HL-60/S4 (cell line): ENCODE measurements around the gene JOSD2.

Source experiments
- in situ Hi-C: fragments of 300-500 bp; cut with MboI; formaldehyde crosslinking; loops from 2 replicates; pipeline ENCODE4 v1.14.3; 2022; ENCODE audit warnings: low sequenced_read_pairs

Gene JOSD2

DNA sequence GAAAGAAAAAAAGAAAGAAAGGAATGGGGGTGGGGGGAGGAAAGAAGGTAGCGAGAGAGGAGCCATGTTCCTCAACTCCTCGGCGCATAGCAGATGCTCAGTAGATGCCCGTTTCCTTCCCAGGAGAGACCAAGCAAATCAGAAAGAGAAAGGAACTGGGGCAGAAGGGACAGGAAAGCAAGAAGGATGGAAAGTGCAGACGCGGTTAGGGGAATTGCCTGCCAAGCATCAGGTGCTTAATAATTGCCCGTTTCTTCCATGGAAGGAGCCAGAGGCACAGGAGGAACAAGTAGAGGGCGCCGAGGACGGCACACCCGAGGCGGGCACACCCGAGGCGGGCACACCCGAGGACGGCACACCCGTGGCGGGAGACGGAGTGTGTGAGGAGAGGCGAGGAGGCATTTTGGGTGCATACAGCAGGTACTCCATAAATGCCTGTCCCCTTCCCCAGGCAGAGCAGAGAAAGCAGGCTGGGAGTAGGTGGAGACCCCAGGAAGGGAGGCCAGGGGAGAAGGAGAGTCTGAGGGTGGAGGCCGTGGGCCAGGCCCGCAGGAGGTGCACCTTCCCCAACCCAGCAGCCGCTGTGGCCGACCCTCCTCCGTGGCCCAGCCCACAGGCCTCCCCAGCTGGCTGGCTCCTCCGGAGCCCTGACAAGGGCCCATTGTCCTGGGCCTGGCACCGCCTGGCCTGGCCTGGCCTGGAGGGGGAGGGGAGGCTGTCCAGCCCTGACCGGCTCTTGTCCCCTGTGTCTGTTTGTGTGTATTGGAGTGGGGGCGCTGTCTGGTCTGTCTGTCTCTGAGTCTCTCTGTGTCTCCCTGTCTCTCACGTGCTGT is 14.6 kb downstream of the JOSD2 start:
- in situ Hi-C loops: no loop called here

DNA sequence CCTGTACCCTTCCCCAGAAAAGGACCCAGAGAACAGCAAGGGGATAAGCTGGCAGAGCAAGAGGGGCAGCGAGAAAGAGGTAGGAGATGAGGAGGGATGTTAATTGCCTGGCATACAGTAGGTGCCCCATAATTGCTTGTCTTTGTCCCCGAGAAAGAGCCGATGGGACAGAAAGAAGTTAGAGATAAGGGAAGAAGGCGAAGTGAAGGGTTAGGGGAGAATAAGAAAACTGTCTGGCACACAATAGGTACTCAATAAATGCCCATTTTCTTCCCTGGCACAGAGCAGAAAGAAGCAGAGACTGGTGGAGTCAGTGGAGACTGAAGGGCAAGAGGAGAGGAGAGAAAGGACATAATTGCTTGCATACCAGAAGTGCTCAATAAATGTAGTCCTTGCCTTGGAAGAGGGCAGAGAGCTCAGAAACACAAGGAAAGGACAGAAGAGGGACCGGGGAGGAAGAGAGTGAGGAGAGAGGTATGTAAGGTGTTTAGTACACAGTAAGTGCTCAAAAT is 15.9 kb downstream of the JOSD2 start:
- in situ Hi-C loops: no loop called here

DNA sequence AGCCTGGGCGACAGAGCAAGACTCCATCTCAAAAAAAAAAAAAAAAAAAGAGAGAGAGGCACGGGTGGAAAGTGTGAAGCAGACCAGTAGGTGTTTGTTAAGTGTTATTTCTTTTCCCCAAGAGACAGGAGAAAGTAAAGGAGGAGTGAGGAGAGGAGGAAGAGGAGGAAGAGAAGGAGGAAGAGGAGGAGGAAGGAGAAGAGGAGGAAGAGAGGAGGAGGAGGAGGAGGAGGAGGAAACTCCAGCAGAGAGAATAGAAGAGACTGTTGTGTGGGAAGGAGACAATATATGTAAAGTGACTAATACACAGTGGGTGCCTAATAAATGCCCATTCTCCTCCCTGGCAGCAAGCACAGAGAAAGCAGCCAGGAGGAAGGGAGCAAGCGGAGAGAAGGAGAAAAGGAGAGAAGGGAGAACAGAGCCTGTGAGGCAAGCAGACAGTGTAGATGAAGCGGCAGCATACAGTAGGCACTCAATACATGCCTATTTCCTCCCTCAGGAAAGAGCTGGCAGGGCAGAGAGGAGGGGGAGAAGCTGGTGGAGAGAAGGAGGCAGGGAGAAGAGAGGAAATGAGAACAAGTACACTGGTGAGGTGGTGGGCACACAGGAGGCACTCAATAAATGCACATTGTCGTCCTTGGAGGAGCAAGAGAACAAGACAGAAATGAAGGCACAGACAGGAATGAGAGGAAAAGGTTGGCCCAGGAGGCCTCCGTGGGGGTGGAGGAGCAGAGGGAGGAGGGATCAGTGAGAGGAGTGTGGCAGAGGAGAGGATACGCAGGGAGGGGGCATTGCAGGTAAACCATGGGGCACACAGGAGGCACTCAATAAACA is 16.6 kb downstream of the JOSD2 start:
- in situ Hi-C loops: no loop called here

DNA sequence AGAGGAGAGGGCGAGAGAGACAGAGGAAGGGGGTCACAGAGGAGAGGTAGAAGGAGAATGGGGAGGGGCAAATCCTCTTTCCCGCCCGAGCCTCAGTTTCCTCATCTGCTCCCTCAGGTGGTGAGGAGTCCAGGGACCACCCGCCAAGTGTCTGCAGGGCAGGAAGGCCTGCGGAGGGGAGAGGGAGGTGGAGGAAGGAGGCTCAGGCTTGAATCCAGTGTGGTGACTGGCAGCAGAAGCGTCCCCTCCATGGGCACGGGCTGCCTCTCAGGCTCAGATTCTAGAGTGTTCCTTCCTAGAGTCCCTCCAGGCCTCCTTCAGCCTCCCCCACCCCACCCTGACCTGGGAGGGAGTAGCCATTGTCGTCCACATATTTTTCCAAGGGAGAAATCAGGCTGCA is 17.8 kb downstream of the JOSD2 start:
- in situ Hi-C loops: no loop called here

DNA sequence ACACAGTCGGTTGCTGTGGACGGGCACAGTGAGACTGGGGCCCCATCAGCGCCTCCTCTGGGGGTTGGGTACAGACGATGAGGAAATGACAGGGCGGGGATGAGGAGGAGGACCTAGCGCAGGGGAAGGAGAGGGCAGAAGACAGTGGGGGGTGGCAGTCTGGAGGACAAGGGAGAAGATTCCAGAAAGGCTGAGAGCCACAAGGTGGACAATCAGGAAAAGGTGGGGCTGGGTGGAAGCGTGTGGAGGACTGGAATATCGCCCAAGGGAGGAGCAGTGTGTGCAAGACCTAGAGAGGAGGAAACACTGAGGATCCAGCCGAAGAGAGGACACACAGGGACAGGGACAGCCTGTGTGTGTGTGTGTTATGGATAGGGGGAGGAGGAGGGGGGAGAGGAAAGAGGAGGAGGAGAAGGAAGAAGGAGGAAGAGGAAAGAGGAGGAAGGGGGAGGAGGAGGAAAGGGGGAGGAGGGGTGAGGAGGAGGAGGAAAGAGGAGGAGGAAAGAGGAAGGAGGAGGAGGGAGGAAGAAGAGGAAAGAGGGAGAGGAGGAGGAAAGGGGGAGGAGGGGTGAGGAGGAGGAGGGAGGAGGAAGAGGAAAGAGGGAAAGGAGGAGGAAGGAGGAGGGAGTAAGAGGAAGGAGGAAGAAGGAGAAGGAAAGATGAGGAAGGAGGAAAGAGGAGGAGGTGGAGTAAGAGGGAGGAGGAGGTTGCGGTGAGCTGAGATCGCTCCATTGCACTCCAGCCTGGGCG is 18.5 kb downstream of the JOSD2 start:
- in situ Hi-C loops: no loop called here

DNA sequence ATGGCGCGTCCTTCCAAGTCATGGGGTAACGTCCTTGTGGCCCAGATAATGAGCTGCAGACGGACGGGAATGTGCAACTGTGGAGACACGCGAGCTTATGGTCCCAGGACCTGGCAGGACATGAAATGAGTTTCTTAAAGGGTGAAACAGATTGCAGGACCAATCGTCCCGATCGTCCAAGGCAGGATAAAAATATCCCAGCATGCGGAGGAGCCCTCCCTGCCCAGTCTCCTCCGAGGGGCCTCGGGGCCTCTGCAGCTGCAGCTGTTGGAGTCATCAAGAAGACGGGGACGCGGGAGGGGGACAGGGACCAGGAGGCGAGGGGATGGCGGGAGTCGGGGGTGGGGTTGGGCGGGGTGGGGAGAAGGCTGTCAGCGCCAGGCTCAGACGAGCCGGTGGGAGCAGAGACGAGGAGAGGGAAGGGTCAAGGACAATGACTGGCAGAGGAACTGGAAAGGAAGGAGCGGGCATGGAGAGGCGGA is 20.0 kb downstream of the JOSD2 start:
- in situ Hi-C loops: no loop called here

DNA sequence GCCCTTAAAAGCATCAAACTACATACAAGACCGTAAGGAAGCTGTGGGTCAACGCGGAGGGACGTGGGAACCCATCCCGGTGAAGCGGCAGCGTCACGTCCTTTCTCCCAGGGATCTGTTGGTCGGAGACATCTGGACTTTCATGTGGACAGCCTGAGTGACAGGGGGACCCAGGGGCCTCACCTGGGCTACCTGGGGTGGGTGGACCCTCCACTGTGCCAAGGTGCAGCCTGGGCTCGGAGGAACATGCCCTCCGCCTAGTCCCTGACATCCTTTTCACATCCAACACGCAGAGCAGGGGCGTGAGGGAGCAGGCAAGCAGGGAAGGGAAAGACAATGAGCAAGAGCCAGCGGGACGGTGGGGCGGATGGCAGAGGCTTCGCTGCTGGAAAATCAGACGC is 20.6 kb downstream of the JOSD2 start:
- in situ Hi-C loops: no loop called here

DNA sequence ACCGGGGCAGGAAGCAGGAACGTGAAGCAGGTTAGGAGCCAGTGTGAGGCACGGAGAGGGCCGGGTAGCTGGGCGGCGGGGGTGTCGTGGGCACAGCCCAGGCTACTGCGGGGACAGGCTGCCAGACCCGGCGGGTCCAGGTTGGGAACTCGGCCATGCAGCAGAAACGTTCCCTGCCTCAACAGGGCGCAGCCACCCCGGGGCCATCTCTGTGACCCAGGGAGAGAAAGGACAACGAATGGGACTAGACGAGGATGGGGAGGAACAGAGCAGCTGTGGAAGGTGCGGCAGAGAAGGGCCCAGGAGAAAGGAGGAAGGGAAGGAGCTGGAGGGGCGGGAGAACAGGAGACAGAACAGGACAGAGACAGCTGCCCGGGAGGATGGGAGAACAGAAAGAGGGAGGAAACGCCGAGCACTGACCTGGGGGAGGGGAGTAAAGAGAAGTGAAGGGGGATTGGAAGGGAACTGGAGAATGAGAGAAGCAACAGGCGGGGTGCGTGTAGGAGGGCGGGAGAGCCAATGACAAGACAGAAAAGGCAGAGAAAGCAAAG is 21.5 kb downstream of the JOSD2 start:
- in situ Hi-C loops: no loop called here

DNA sequence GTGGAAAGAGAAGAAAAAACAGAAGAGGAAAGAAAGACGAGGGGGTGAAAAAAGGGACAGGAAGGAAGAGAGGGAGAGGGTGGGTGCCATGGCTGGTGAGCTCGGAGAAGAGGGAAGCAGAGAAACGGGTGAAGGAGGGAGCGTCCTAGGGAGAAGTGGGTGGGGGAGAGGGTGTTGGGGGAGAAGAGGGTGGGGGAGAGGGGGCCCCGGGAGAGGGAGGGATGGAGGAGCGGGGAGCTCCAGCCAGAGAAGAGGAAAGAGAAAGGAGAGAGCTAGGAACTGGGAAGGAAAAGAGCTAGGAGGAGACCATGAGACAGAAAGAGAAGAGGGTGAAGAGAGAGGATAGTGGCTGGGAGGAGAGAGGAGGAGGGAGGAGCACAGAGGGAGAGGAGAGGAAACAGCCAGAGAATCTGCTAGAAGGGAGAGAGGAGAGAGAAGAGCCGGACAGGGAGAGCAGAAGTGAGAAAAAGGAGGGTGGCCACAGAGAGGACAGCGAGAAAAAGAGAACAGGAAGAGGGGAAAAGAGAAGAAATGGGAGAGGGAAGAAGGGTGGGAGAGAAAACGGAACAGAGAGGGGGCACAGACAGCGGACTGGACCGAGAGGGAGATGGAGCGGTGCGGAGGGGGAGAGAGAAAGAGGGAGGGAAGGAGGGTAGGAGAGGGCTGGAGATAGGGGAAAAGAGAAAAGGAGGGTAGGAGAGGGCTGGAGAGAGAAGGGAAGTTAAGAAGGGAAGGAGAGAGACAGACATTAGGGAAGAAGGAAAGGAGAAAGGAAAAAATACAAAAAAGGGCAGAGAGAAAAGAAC is 22.4 kb downstream of the JOSD2 start:
- in situ Hi-C loops: no loop called here

DNA sequence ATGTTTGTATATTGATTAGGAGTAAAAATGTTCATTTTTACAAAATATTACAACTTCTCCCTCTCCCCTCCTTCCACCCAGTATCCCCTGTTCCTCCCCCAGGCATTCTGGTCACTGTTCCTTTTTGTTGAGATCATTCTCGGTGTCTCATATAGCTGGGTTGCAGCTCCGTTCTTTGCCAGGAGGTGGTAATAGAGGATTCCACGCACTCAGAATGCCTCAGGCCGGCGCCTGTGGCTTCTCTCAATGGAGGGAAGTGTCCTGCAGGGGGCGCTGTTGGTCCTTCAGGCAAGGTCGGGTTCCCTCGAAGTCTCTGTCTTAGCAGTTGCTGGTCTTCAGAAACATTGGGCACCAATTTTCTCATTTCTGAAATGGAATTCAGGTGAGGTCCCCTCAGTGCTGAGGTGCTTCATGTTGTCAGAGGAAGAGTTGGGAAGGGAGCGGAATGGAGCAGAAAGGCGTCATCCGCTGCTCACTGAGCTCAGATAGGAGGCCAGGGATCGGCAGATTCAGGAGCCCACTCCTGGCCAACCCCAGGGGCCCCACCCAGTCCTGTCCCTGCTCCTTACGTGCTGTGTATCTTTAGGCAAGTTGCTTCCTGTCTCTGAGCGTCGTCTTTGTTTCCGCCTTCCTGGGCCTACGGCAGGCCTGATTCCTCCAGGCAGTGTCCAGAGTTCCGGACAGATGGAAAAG is 24.0 kb downstream of the JOSD2 start:
- in situ Hi-C loops: no loop called here

DNA sequence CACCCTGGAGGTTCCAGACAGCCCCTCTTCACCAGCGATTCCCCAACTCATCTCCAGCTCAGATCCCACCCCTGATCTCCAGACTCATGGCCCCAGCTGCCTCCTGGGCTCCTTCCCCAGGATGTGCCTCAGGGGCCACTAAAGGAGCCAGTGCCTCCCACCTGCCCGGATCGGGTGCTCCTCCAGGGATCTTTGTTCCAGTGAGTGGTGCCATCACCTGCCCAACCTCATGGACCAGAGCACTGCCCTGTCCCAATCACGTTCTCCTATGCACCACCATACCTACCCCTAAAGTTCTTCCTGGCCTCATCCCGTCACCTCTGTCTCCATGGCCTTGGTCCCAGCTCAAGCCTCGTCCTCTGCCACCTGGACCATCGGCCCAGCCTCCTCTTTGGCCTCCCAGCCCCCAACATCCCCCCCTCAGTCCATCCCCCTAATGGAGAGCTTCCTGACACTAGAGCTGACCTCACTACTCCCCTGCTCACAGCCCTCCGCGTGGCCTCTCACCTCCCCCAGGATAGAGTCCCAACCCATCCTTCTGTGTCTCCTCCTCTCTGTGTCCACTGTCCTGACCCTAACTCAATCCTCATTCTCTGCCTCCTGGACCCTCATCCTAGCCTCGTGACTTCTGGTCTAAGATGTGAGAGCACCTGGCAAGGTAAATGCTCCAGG is 25.6 kb downstream of the JOSD2 start:
- in situ Hi-C loops: no loop called here

DNA sequence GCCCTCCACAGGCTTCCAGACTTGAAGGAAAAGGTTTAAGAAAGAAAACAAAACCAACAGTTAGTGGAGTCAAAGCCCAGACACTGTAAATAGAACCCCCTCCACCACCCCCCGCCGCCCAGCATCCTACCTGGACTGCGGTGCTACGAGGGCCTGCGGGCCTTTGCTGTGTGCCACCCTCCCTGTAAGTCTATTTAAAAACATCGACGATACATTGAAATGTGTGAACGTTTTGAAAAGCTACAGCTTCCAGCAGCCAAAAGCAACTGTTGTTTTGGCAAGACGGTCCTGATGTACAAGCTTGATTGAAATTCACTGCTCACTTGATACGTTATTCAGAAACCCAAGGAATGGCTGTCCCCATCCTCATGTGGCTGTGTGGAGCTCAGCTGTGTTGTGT is 28.1 kb downstream of the JOSD2 start:
- in situ Hi-C loops: no loop called here

DNA sequence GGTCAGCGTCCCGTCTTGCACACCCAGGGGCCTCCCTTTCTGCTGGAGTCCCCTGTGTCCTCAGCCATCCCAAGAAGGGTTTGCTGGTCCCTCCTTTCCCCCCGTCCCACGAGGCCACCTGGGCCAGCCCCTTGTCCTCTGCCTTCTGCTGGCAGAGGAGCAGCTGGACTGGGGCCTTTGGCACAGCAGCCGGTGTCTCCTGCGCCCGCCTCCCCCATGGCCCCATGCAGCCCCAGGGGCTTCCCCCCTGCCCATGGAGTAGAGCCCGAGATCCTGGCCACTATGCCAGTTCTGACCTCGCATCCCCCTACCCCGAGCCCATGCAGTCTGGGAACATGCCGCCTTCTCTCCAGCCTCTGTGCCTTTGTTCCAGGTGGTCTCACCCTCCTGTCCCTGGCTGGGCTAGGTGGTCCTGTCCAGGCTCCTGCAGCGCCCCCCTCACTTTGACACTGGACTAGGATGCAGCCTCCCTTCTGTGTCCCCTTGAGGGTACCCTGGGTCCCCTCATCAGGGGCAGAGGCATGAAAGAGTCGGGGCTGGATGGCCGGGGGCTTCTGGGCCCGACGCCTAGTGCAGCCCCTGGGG is 28.6 kb downstream of the JOSD2 start:
- in situ Hi-C loops: no loop called here

DNA sequence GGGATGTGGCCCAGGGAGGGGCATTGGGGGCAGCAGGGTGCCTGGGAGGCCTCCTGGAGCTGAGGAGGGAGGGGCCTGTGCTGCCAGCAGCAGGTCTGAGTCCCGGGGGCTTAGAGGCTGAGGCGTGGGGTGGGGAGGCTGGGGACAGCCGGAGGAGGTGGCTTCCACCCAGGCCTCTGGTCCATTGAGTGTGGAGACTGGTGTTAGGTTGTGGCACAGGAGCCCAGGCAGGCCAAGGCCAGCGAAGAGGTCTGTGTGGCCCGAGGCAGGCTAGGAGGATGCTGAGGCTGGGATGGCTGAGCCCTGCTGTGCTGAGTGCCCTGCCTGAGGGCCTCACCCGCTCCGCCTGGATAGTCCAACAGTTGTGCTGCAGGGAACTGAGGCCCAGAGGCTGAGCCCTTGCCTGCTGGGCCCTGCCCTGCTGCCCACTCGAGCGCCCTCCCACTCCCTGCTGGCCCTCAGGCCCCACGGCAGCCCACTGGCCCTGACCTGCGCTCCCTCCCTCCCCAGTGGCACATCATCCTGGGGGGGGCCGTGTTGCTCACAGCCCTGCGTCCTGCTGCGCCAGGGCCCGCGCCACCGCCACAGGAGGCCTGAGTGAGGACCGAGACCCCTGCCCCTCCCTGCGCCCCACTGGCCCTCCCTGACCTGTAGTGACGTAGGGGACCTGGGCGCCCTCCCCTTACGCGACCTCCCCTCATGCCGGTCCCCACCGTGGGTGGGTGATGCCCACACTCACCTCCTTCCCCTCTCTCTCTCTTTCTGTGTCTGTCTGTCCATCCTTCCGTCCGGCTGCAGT is 29.4 kb downstream of the JOSD2 start:
- in situ Hi-C loops: no loop called here

DNA sequence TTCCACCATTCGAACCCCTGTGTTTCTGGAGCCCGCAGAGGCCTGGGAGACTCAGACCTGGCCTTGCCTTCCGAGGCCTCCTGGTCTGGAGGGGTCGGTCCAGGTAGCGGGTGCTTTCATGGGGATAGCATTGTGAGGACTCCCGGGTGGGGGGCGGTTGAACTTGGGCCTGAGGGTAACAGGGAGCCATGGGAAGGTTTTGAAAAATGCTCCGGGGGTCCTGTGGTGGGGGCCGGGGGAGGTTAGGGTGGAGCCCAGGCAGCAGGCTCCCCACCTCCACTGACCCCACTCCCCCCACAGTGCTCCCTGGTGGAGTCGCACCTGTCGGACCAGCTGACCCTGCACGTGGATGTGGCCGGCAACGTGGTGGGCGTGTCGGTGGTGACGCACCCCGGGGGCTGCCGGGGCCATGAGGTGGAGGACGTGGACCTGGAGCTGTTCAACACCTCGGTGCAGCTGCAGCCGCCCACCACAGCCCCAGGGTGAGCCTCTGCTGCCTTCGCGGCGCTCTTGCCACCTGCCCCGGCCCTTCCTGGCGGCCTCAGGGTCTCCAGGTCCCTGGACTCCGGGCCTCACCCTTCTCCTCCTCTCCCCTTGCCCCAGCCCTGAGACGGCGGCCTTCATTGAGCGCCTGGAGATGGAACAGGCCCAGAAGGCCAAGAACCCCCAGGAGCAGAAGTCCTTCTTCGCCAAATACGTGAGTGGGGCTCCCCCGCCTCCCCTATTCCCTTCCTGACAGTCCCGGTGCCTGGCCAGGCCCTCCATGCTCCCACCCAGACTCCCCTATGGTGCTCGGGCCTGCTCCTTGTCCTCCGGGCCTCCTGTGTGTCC is 30.5 kb downstream of the JOSD2 start:
- in situ Hi-C loops: no loop called here

DNA sequence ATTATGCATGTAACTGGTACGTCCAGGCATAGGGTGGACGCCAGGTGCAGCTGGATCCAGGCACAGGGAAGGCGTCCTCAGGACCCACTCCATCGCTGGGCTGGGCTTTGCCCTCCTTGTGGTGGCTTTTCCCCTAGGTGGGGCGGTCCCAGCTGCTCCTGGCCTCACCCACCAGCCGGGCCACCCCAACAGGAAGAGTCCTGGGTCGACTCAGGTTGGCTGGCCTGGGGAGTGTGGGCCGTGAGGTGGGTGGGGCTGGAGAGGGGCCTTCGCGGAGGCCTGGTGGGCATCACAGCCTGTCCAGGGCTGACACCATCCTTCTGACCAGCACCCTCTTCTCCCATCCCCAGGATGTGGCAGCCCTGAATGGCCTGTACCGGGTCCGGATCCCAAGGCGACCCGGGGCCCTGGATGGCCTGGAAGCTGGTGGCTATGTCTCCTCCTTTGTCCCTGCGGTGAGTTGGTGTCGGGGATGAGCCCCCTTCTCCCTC is 31.2 kb downstream of the JOSD2 start:
- in situ Hi-C loops: no loop called here
